Activated T-helper 1 cell treated with Interleukin-2 at 50 U/mL for 16 hours (primary cell): ENCODE measurements around the gene CABP5.
"Not testable (repeated sequence)": the region's sequence is repeated elsewhere in the genome, so short reads cannot be mapped to it uniquely, and the experiment has no call there.

Experiments
- DNase-seq: peaks from one replicate; pipeline ENCODE4 v3.0.0-alpha.2; 2020; ENCODE audit warnings: low read depth

CABP5 gene

GRCh38 chr19:48043675-48044258 lies at the start of gene CABP5:
TSS of gene CABP5 (minus strand) at chr19:48044079. CDS start at chr19:48043922, 157 bp downstream.
- DNase-seq: no peak

- DNase-seq: not testable (repeated sequence)
Observed at GRCh38 chr19:48091111-48091718, 47.3 kb upstream of the CABP5 start.

- DNase-seq: no peak
Observed at GRCh38 chr19:48090281-48090802, 46.5 kb upstream of the CABP5 start.

- DNase-seq: not testable (repeated sequence)
Observed at GRCh38 chr19:48088991-48089390, 45.1 kb upstream of the CABP5 start.

- DNase-seq: no peak
Observed at GRCh38 chr19:48085904-48086864, 42.3 kb upstream of the CABP5 start.

- DNase-seq: no peak
Observed at GRCh38 chr19:48085076-48085475, 41.2 kb upstream of the CABP5 start.

GRCh38 chr19:48081106-48081505 lies 37.2 kb upstream of the CABP5 start:
- no peak for DNase-seq

- not testable (repeated sequence) for DNase-seq
Observed at GRCh38 chr19:48070177-48070769, 26.4 kb upstream of the CABP5 start.

GRCh38 chr19:48069435-48069834 lies 25.6 kb upstream of the CABP5 start:
- DNase-seq: no peak

- no peak for DNase-seq
Observed at GRCh38 chr19:48064509-48064908, 20.6 kb upstream of the CABP5 start.

- no peak for DNase-seq
Observed at GRCh38 chr19:48061401-48062344, 17.8 kb upstream of the CABP5 start.

GRCh38 chr19:48060381-48060780 lies 16.5 kb upstream of the CABP5 start:
- DNase-seq: no peak

GRCh38 chr19:48059331-48059730 lies 15.5 kb upstream of the CABP5 start:
- DNase-seq: no peak

GRCh38 chr19:48053856-48054255 lies 10.0 kb upstream of the CABP5 start:
- DNase-seq: no peak

- DNase-seq: no peak
Observed at GRCh38 chr19:48053076-48053475, 9.2 kb upstream of the CABP5 start.

- DNase-seq: no peak
Observed at GRCh38 chr19:48051335-48052033, 7.6 kb upstream of the CABP5 start.

GRCh38 chr19:48044561-48044960 lies 682 bp upstream of the CABP5 start:
- no peak for DNase-seq

- no peak for DNase-seq
Observed at GRCh38 chr19:48041877-48042580, 1.9 kb downstream of the CABP5 start.

GRCh38 chr19:48036765-48037164 lies 7.1 kb downstream of the CABP5 start:
- no peak for DNase-seq

GRCh38 chr19:48033604-48034003 lies 10.3 kb downstream of the CABP5 start:
- DNase-seq: no peak
